Activated T-cell treated with anti-CD3 and anti-CD28 coated beads, Interleukin-2, amount 50 U/mL, for 72 hours (primary cell): ENCODE data around the gene ACVR2A. TPM values are rescaled to one million over a fixed set of nuclear protein-coding genes. Genes with fewer than 3 reads are reported as not detected.

Source experiments
- ATAC-seq, 2 donors: fragments of 150-1000 bp; cut with Tn5 transposase; replicated peaks in 1 of 2; 2 replicates each; pipeline ENCODE4 v1.10.0; 2021; ENCODE audit warnings: moderate library complexity in 2 of 2, mild to moderate bottlenecking in 1 of 2
- DNase-seq, 2 donors: peaks; one replicate each; pipeline ENCODE4 v3.0.0; 2021 to 2022; ENCODE audit warnings: mixed read lengths in 1 of 2
- H3K27ac Mint-ChIP-seq: one replicate; pipeline ENCODE4 v1.8.0; 2022; ENCODE audit warnings: mild to moderate bottlenecking, moderate library complexity, mixed read lengths
- H3K27me3 Mint-ChIP-seq: one replicate; pipeline ENCODE4 v1.8.0; 2022; ENCODE audit warnings: low read depth, mixed read lengths
- H3K36me3 Mint-ChIP-seq, 2 donors: one replicate each; pipeline ENCODE4 v1.8.0; 2022; ENCODE audit warnings: mixed read lengths in 2 of 2, mild to moderate bottlenecking in 1 of 2; ENCODE audit not compliant: insufficient read depth in 2 of 2
- H3K4me1 Mint-ChIP-seq: one replicate; pipeline ENCODE4 v1.8.0; 2022; ENCODE audit warnings: low read depth, mixed read lengths
- H3K4me3 Mint-ChIP-seq, 2 donors: one replicate each; pipeline ENCODE4 v1.8.0; 2022; ENCODE audit warnings: mild to moderate bottlenecking in 2 of 2, mixed read lengths in 2 of 2, moderate library complexity in 2 of 2
- H3K9me3 Mint-ChIP-seq, 2 donors: one replicate each; pipeline ENCODE4 v1.8.0; 2022; ENCODE audit warnings: mixed read lengths in 2 of 2
- total RNA-seq, 2 donors: library from RNA; stranded (reverse); gene quantifications; one replicate each; pipeline ENCODE4 v1.2.3, GENCODE V29; 2022

The ACVR2A gene
- total RNA-seq, 2 donors from 2014 or later, result 3.0 to 4.4 TPM

DNA sequence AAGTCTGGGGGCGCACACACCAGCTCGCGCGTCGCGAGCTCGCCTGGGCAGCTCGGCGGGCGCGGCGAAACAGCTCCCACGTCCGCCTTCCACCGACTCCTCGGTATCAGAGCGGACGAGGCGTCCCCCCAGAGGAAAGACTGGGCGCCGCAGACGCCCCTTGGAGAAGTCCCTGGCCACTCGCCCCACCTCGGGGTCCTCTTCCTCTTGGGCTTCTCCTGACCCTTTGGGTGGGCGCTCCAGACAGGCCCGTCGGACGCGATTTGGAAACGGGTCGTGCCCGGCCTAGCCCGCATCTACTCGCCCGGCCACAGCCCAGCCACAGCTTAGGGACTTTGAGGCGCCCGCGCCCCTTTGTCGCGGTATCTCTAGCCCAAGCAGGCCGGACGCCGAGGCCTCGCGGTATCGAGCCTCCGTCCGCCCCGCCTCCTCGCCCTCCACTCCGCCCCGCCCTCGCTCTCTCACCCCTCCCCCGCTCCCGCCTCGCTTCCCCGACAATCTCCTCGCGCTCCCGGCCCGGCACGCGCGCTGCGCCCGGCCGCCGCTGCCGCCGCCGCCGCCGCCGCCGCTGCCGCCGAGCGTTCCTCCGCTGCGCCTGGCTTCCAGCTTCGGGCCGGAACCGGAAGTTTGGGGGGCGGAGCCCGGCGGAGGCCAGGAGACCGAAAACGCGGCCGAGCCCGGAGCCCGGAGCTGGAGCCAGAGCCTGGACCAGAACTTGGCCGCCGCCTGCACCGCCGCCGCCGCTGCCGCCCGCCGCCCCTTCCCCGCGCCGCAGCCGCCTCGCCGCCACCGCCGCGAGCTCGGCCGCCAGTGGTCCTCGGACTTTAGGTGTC, 749 bp upstream of the ACVR2A start:
- Mint-ChIP-seq H3K27me3 (peaks cover 29% of the 10 kb centered on the region), H3K36me3 (peaks cover 2 to 5% of the 10 kb centered on the region in 2 donors), H3K4me3 (peak overlapping the region; percentile 90 to 91), H3K27ac (peak overlapping the region; percentile 86), H3K9me3 (no peaks in the 10 kb centered on the region), H3K4me1 (peaks cover 39% of the 10 kb centered on the region)
- peak; percentile 84 to 87 for ATAC-seq
- peak; percentile 93 to 94 for DNase-seq

DNA sequence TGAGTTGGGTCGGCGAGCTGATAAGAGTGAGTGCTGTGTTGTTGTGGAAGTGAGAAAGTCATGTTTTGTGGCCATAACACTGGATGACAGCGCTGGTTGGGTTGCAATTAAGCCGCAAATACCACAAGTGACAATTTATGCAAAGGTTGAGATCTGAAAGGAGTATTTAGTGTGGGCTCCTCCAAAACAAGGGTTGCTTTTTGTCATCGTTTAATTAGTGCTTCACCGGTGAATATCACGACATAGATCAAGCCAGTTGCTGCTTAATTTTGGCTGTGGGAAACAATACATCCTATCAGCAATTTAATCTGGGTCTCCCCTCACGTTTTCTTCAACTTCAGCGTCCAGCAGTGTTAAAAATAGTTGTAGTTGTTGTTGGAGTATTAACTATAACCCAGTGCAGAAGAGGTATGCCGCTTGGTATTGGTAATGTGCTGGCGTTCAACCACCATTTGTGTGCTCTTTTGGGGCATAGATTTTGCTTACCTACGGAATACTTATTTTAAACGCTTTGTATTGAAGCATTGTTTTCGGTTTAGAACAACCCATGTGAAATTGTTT, 662 bp downstream of the ACVR2A start:
- Mint-ChIP-seq H3K4me3 (peak overlapping the region; percentile 90 to 91), H3K4me1 (peaks cover 47% of the 10 kb centered on the region), H3K36me3 (peaks cover 2 to 5% of the 10 kb centered on the region in 2 donors), H3K27ac (peak overlapping the region; percentile 74), H3K27me3 (peaks cover 29% of the 10 kb centered on the region), H3K9me3 (no peaks in the 10 kb centered on the region)
- DNase-seq, result peak; percentile 55 to 63
- peak; percentile 44 to 63 for ATAC-seq

DNA sequence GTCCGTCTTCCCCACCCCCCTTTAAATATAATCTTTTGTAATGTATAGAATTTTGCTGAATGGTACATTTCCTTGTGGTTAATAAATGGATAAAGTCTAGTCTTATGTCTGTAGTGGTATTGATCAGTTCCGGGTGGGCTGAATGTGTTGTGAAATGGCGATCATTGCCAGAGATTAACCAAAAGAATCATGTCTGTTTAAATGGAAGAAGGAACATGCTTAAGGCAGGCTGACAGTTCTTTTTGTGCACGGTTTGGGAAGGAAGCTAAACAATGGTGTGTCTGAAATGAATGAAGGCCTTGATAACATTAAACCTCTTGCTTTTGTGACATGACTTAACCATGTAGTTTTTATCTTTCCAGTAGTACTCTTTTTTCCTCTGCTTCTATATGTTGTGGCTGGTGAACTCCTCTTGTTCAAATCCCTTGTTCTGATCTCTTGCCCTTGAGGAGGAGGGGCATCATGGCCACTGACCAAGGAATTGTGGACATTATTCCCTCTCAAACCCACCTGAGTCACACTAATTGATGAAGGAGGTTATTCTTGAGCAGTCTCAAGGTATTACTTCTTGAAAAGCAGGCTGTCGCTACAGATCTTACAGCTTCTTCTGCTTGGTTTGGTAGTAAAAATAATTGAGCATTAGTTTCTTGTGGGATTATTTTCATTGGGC, 1.7 kb downstream of the ACVR2A start:
- Mint-ChIP-seq H3K9me3 (no peaks in the 10 kb centered on the region), H3K4me3 (peak overlapping the region; percentile 90 to 91), H3K36me3 (peaks cover 2 to 5% of the 10 kb centered on the region in 2 donors), H3K4me1 (peaks cover 54% of the 10 kb centered on the region), H3K27ac (no peak overlapping the region), H3K27me3 (peaks cover 28% of the 10 kb centered on the region)
- ATAC-seq, result no peak
- no peak for DNase-seq

DNA sequence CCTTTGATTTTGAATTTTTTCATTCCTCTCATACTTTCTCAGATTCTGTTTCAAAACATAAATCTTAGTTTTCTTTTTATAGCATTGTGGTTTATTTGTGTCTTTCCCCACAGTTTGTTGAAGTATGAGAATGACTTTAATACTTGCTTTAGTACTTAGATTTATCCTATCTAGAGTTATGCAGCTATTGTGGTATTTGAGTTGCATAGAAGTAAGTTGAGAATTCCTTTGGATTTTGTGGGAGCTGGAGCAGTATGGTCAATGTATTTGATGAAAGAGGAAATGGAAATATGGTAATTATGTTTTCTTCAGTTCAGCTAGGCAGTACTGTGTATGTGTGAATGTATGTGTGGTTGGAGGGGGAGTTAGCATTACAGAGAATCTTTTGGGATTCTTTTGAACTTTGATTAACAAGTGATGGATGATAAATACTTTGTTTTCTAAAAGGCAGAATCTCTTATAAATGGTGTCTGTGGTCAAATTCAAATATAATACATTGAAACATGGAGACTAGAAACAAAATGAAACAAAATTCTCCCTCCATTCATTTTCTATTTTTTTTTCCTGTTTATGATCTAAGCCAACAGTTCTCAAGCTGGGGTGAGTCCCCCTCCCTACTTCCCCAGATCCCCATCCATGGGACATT, 3.0 kb downstream of the ACVR2A start:
- Mint-ChIP-seq H3K4me1 (peaks cover 50% of the 10 kb centered on the region), H3K36me3 (peaks cover 2% of the 10 kb centered on the region in 2 donors), H3K4me3 (peak overlapping the region in 1 of 2 donors; percentile 56), H3K27ac (peak overlapping the region; percentile 67), H3K9me3 (no peaks in the 10 kb centered on the region), H3K27me3 (peaks cover 15% of the 10 kb centered on the region)
- ATAC-seq (no peak), DNase-seq (no peak)

DNA sequence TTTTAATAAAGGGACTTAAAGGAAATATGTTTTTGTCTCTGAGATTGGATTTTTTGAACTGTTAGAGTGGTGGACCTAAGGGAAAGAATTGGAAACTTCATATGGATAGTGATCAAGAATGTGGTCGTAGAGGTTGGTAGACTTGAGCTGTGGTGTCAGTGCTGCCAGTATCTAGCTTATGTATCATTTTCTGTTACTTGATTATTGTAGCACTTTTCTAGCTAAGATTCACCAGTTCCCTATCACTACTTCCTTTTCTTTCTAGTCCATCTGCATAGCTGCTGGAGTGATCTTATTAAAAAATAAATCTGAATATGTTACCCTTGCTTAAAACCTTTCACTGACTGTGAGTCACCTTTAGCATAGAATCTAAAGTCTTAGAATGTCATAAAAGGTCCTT, 6.0 kb downstream of the ACVR2A start:
- Mint-ChIP-seq H3K36me3 (no peaks in the 10 kb centered on the region), H3K4me1 (peaks cover 51% of the 10 kb centered on the region), H3K27ac (no peak overlapping the region), H3K4me3 (peak overlapping the region in 1 of 2 donors; percentile 63), H3K27me3 (peaks cover 5% of the 10 kb centered on the region), H3K9me3 (no peaks in the 10 kb centered on the region)
- no peak for DNase-seq
- ATAC-seq, result peak in 1 of 2 donors; percentile 32

DNA sequence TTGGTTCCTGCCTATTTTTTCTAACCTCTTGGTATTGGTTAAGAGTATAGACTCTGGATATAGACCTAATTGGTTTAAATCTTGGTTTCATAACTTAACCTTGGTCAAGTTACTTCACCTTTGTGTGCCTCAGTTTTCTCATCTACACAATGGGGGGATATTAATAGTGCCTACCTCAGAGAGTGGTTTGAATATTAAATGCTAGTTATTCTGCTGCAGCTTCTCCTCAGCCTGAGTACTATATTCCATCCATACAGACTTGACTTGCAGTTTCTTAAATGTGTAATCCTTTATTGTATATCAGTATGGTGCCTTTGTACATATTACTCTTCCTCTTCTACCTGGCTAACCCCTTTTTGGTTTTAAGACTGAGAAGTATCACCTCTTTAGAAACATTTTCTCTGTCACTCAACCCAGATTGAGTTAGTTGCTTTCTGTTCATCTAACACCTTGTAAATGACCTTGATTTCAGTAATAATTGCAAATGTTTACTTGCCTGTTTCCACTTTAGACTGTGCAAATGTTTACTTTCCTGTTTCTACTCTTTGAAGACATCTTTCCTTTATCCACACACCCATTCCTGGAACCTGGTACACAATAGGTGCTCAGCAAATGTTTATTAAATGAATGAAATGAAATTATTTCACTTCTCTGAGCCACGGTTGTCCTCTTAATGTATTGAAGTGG, 6.6 kb downstream of the ACVR2A start:
- no peaks in the 10 kb centered on the region for H3K36me3 Mint-ChIP-seq
- H3K27ac Mint-ChIP-seq, result no peak overlapping the region
- peaks cover 5% of the 10 kb centered on the region for H3K27me3 Mint-ChIP-seq
- ATAC-seq (no peak), DNase-seq (no peak)
- H3K9me3 Mint-ChIP-seq, result no peaks in the 10 kb centered on the region
- H3K4me1 Mint-ChIP-seq, result peaks cover 46% of the 10 kb centered on the region
- peak overlapping the region in 1 of 2 donors; percentile 38 for H3K4me3 Mint-ChIP-seq

DNA sequence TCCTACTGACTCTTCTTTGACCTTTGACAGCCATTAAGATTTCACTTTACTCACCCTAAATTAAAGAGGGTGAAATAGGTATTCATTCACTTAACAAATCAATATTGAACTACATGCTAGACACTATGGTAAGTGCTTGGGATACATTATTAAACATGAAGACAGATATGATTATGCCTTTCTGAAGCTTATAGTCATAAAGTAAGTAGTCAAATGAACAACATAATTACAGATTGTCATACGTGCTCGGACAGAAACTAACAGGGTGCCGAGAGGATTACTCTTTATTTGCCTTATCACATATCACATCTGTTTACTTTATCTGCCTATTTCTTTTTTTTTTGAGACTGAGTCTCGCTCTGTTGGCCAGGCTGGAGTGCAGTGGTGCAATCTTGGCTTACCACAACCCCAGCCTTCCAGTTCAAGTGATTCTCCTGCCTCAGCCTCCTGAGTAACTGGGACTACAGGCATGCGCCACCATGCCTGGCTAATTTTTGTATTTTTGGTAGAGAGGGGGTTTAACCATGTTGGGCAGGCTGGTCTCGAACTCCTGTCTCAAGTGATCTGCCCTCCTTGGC, 9.8 kb downstream of the ACVR2A start:
- no peak overlapping the region for H3K4me3 Mint-ChIP-seq
- H3K9me3 Mint-ChIP-seq, result no peaks in the 10 kb centered on the region
- H3K27ac Mint-ChIP-seq, result no peak overlapping the region
- ATAC-seq (peak; percentile 36 to 72), DNase-seq (no peak)
- H3K36me3 Mint-ChIP-seq, result no peaks in the 10 kb centered on the region
- peaks cover 23% of the 10 kb centered on the region for H3K4me1 Mint-ChIP-seq
- H3K27me3 Mint-ChIP-seq, result no peaks in the 10 kb centered on the region

DNA sequence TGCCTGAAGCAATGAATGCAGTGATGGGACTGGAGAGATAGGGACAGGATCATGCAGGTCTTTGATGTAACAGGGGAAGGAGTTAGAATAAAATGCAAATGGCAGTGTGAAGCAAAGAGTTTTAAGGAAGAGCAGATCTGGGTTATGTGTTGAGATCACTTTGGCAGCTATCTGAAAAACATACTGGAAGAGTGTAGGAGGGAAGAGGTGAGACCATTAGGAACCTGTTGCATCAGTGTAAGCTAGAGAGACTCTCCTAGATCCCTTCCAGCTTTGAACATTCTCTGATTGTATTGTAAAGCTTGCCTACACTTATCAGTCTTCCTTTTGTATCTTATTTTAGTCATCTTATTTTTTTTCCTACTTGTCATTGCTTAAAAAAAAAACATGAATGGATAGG, 10.5 kb downstream of the ACVR2A start:
- H3K36me3 Mint-ChIP-seq, result no peaks in the 10 kb centered on the region
- no peak overlapping the region for H3K27ac Mint-ChIP-seq
- no peaks in the 10 kb centered on the region for H3K27me3 Mint-ChIP-seq
- peaks cover 17% of the 10 kb centered on the region for H3K4me1 Mint-ChIP-seq
- no peaks in the 10 kb centered on the region for H3K9me3 Mint-ChIP-seq
- ATAC-seq, result no peak
- H3K4me3 Mint-ChIP-seq, result no peak overlapping the region
- no peak for DNase-seq

DNA sequence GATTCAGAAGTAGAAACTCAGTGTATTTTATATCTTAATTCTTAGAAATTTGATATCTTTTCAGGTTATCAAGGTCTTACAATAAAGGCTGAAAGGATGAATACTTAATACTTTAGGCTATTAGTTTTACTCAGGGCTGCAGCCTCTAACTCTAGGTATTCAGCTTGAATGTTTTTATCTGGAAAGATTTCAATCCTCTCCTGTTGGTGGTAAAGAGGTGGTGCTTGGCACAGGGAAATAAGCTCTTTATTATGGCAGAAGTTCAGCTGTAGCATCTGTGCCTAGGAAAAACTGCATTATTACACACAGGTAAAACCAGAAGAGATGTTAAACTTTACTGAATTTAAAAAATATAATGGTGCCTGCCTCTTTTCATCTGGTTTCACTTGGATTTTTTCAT, 11.1 kb downstream of the ACVR2A start:
- Mint-ChIP-seq H3K27ac (no peak overlapping the region), H3K4me3 (no peak overlapping the region), H3K9me3 (no peaks in the 10 kb centered on the region), H3K4me1 (peaks cover 11% of the 10 kb centered on the region), H3K36me3 (no peaks in the 10 kb centered on the region), H3K27me3 (no peaks in the 10 kb centered on the region)
- DNase-seq, result no peak
- ATAC-seq, result no peak

DNA sequence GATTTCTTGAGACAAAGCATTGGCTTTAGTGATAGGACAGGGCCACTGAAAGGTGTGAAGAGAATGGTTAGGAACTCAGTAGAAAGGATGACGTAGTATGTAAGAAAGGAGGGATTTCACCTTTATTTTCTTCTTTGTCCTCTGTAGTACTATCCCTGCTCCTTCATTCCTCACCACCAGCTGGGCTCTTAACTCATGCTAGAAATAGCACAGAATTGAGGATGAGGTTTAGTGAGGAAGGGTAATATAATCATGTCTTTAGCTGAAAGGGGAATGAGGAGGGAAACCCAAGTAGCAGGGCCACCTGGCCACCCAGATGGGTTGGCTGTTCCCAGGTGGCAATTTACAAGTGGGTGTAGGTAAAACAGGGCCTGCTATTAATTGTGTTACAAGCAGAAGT, 15.2 kb downstream of the ACVR2A start:
- H3K4me1 Mint-ChIP-seq, result peaks cover 10% of the 10 kb centered on the region
- no peak overlapping the region for H3K4me3 Mint-ChIP-seq
- ATAC-seq (no peak), DNase-seq (no peak)
- H3K27ac Mint-ChIP-seq, result no peak overlapping the region
- H3K27me3 Mint-ChIP-seq, result no peaks in the 10 kb centered on the region
- H3K9me3 Mint-ChIP-seq, result no peaks in the 10 kb centered on the region
- H3K36me3 Mint-ChIP-seq, result no peaks in the 10 kb centered on the region

DNA sequence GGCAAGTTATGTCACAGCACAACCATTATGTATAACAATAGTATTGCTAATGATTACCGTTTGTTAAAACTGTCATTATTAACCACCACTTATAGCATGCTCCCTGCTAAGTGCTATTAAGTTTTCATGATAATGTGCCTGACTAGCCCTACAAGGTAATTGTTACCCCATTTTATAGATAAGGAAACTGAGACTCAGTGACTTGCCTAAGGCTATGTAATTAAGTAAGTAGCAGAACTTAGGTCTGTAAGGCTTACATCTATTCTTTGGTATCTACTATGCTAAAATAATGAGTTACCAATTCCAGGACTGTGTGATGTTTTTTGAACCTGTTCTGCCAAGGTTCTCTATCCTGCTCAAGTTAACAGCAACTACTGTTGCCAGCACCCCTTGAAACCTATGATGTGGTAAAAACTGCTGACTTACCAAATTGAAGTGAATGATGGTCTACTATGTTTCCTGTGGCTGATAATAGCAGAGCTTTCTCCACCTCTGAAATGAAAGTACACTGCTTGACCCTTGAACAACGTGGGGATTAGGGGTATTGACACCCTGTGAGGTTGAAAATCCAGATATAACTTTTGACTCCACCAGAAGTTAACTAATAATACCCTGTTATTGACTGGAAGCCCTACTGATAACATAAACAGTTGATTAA, 18.2 kb downstream of the ACVR2A start:
- ATAC-seq (peak in 1 of 2 donors; percentile 33), DNase-seq (no peak)
- Mint-ChIP-seq H3K4me1 (peaks cover 6% of the 10 kb centered on the region), H3K36me3 (no peaks in the 10 kb centered on the region), H3K27ac (no peak overlapping the region), H3K9me3 (no peaks in the 10 kb centered on the region), H3K27me3 (no peaks in the 10 kb centered on the region), H3K4me3 (no peak overlapping the region)

DNA sequence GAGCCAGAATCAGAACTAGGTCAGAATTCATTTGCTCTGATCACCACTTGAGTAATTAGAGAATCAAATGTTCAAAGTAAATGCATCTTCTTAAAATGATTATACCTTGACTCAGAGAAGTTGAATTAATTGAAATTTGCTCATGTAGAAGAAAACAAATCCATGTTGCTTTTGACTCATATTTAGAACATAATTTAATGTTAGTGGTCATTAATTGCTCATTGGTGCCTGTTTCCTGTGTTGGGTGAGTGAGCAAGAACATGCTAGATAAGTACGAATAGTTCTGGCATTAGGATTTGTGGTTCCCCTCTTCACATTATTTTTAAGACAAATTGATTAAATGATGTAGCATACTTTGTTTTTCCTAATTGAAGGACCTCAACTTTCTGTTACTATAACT, 19.0 kb downstream of the ACVR2A start:
- no peaks in the 10 kb centered on the region for H3K36me3 Mint-ChIP-seq
- no peaks in the 10 kb centered on the region for H3K27me3 Mint-ChIP-seq
- H3K4me1 Mint-ChIP-seq, result peaks cover 6% of the 10 kb centered on the region
- ATAC-seq (no peak), DNase-seq (no peak)
- H3K9me3 Mint-ChIP-seq, result no peaks in the 10 kb centered on the region
- no peak overlapping the region for H3K27ac Mint-ChIP-seq
- no peak overlapping the region for H3K4me3 Mint-ChIP-seq
